Measurements from ENCODE around the gene NRF1.

The NRF1 gene

DNA sequence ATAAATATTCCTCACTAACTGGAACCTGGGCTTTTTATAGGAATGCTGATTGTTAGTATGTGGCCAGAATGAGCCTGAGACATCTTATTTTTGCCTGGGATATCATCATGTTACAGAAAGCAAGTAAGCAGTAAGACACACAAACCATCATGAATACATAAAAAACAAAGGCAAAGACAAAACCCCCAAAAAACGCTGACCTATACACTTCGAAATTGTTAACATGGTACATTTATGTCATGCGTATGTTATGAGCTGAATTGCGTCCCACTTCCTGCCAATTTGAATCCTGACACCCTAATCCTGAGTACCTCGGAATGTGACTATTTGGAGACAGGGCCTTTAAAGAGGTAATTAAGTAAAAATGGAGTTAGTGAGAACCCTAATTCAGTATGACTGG lies 12.3 kb upstream of the NRF1 start:
- no peak for TF ChIP-seq TAF1 (IDR thresholded peaks at IDR 0.05; ENCODE audit: borderline replicate concordance, insufficient read depth, low read length)
- no peak for TF ChIP-seq FOXP2 (optimal IDR thresholded peaks at IDR 0.05; ENCODE audit: borderline replicate concordance, extremely low read depth, extremely low read length, insufficient read depth)
- TF ChIP-seq, protein P1, sequence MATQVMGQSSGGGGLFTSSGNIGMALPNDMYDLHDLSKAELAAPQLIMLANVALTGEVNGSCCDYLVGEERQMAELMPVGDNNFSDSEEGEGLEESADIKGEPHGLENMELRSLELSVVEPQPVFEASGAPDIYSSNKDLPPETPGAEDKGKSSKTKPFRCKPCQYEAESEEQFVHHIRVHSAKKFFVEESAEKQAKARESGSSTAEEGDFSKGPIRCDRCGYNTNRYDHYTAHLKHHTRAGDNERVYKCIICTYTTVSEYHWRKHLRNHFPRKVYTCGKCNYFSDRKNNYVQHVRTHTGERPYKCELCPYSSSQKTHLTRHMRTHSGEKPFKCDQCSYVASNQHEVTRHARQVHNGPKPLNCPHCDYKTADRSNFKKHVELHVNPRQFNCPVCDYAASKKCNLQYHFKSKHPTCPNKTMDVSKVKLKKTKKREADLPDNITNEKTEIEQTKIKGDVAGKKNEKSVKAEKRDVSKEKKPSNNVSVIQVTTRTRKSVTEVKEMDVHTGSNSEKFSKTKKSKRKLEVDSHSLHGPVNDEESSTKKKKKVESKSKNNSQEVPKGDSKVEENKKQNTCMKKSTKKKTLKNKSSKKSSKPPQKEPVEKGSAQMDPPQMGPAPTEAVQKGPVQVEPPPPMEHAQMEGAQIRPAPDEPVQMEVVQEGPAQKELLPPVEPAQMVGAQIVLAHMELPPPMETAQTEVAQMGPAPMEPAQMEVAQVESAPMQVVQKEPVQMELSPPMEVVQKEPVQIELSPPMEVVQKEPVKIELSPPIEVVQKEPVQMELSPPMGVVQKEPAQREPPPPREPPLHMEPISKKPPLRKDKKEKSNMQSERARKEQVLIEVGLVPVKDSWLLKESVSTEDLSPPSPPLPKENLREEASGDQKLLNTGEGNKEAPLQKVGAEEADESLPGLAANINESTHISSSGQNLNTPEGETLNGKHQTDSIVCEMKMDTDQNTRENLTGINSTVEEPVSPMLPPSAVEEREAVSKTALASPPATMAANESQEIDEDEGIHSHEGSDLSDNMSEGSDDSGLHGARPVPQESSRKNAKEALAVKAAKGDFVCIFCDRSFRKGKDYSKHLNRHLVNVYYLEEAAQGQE (IDR thresholded peaks at IDR 0.05; ENCODE audit: insufficient read depth in 1 of 2, low read depth in 2 of 2, low read length in 2 of 2) = no peak
- no peak for TF ChIP-seq SIN3A (IDR thresholded peaks at IDR 0.05; ENCODE audit: borderline replicate concordance, insufficient read depth, low read length)
- TF ChIP-seq POLR2AphosphoS5 (IDR thresholded peaks at IDR 0.05; ENCODE audit: low read depth, low read length) = no peak

DNA sequence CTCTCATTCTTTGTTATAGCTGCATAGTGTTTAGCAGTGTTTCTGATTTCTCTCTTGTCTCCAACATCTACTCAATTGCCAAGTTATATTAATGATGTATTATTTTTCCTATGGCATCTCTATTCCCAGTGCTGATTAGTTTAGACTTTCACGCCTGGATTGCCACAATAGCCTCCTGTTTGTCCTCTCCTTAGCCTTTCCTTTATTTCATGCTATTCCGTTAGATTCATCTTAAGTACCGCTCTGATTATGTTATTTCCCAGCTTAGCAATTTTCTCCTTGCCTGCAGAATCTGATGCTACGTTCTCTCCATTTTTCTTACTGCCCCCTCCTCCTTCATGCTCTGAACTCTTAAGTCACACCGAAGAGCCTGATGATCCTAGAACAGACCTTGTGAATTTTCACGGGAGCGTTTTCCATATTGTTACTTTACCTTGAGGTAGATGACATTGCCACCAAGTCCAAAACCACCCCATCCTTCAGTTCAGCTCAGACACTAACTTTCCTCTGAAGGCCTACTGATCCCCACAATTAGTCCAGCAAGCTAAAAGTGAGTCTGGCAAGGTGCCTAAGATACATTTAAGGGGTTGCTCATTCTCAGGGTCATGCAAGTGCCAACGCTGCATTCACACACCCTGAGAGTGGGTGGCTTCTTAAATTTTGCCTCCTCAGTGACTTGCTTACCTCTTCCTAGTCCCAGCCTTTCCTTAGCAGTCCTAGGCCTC lies 6.6 kb upstream of the NRF1 start:
- TF ChIP-seq, protein P1 (IDR thresholded peaks at IDR 0.05; ENCODE audit: insufficient read depth in 1 of 2, low read depth in 2 of 2, low read length in 2 of 2) = no peak
- no peak for TF ChIP-seq TAF1 (IDR thresholded peaks at IDR 0.05; ENCODE audit: borderline replicate concordance, insufficient read depth, low read length)
- TF ChIP-seq FOXP2 (optimal IDR thresholded peaks at IDR 0.05; ENCODE audit: borderline replicate concordance, extremely low read depth, extremely low read length, insufficient read depth) = no peak
- TF ChIP-seq POLR2AphosphoS5 (IDR thresholded peaks at IDR 0.05; ENCODE audit: low read depth, low read length) = no peak; the same call in 1 of the 2 replicates
- no peak for TF ChIP-seq SIN3A (IDR thresholded peaks at IDR 0.05; ENCODE audit: borderline replicate concordance, insufficient read depth, low read length)

DNA sequence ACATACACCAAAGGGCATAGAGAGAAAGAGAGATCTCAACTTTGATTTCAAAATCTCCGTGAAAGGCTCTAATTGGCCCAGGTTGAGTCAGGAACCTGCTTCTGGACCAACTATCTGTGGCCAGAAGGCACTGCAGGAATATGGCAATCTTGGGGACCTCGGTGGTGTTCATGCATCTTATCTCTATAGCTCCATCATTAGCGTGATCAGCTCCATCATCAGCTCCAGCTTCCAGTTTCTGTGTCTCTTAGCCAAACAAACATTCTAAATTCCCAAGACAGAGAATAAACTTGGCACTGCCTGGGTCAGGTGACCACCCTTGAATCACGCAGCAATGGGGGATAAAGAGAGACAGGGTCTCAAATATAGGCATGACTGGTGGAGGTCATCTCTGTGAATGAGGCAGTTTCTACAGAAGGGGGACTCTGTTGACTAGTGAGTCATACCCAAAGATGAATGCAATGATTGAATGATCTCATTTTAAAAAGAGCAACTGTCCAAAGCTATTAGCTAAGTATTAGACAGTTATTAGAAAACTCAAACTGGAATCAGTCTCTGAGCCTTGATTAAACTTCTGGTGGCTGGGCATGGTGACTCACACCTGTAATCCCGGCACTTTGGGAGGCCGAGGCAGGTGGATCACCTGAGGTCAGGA lies 5.4 kb upstream of the NRF1 start:
- TF ChIP-seq TAF1 (IDR thresholded peaks at IDR 0.05; ENCODE audit: borderline replicate concordance, insufficient read depth, low read length) = no peak
- TF ChIP-seq SIN3A (IDR thresholded peaks at IDR 0.05; ENCODE audit: borderline replicate concordance, insufficient read depth, low read length) = no peak
- TF ChIP-seq POLR2AphosphoS5 (IDR thresholded peaks at IDR 0.05; ENCODE audit: low read depth, low read length) = no peak
- no peak for TF ChIP-seq FOXP2 (optimal IDR thresholded peaks at IDR 0.05; ENCODE audit: borderline replicate concordance, extremely low read depth, extremely low read length, insufficient read depth)
- TF ChIP-seq, protein P1 (IDR thresholded peaks at IDR 0.05; ENCODE audit: insufficient read depth in 1 of 2, low read depth in 2 of 2, low read length in 2 of 2) = no peak

DNA sequence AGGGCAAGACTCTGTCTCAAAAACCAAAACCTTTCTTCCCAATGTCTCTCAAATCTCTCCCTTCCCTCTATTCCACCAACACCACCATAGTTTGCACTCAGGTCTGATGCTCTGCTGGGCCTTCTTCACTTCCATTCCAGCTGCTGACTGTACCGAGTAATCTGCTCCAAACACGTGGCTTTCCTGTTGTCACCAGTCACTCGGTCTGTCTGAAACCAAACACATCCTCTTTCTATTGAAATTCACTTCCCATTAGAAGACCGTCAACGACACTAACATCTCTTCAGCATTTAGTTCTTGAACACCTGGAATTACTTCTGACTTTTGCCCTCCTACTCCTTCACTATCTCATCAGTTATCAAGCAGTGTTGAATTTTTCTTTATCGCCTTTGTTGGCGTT lies 4.7 kb upstream of the NRF1 start:
- TF ChIP-seq, protein P1 (IDR thresholded peaks at IDR 0.05; ENCODE audit: insufficient read depth in 1 of 2, low read depth in 2 of 2, low read length in 2 of 2) = no peak
- TF ChIP-seq TAF1 (IDR thresholded peaks at IDR 0.05; ENCODE audit: borderline replicate concordance, insufficient read depth, low read length) = no peak
- TF ChIP-seq POLR2AphosphoS5 (IDR thresholded peaks at IDR 0.05; ENCODE audit: low read depth, low read length) = no peak
- no peak for TF ChIP-seq FOXP2 (optimal IDR thresholded peaks at IDR 0.05; ENCODE audit: borderline replicate concordance, extremely low read depth, extremely low read length, insufficient read depth)
- TF ChIP-seq SIN3A (IDR thresholded peaks at IDR 0.05; ENCODE audit: borderline replicate concordance, insufficient read depth, low read length) = no peak
